ENCODE results near the gene TCF3. TPM values are rescaled to one million over a fixed set of nuclear protein-coding genes. Genes with fewer than 3 reads are reported as not detected.

Gene TCF3
- total RNA-seq (2021; fragmentation: NEBNext Ultra II Directional; extraction: Animal tissue kit (Norgen Biotek cat#: 25700)) (340 and 348 TPM in 2 replicates), polyA plus RNA-seq (2011; rRNA removed) (241 and 471 TPM in 2 replicates), polyA minus RNA-seq (2011; rRNA and poly(A)+ RNA removed) (47.7 and 78.0 TPM in 2 replicates)
- 271 TPM for polyA plus RNA-seq (2011; cell fraction: cytosol; rRNA removed)
- polyA plus RNA-seq (2011; cell fraction: nucleus; rRNA removed) = 468 TPM
- polyA plus RNA-seq (2012, experiment 1 of 2) = 258 to 276 TPM (median 262 TPM) in 4 replicates
- 216 TPM for polyA plus RNA-seq (2012, experiment 2 of 2)
- 188 TPM for polyA plus RNA-seq (2013, experiment 1 of 2)
- polyA plus RNA-seq (2013, experiment 2 of 2) = 190 TPM
- 232 TPM for polyA minus RNA-seq (2011; cell fraction: cytosol; rRNA and poly(A)+ RNA removed)
- polyA minus RNA-seq (2011; cell fraction: nucleus; rRNA and poly(A)+ RNA removed) = 124 TPM
- long read RNA-seq, experiment 1, full-length matches to known transcripts = 11 of 208 reads
- long read RNA-seq, experiment 1, partial matches to known transcripts = 109 of 208 reads
- long read RNA-seq, experiment 1, other reads (novel, unspliced or antisense) = 88 of 208 reads
- long read RNA-seq, experiment 2, partial matches to known transcripts = 9 of 10 reads
- long read RNA-seq, experiment 2, other reads (novel, unspliced or antisense) = 0 of 10 reads

DNA sequence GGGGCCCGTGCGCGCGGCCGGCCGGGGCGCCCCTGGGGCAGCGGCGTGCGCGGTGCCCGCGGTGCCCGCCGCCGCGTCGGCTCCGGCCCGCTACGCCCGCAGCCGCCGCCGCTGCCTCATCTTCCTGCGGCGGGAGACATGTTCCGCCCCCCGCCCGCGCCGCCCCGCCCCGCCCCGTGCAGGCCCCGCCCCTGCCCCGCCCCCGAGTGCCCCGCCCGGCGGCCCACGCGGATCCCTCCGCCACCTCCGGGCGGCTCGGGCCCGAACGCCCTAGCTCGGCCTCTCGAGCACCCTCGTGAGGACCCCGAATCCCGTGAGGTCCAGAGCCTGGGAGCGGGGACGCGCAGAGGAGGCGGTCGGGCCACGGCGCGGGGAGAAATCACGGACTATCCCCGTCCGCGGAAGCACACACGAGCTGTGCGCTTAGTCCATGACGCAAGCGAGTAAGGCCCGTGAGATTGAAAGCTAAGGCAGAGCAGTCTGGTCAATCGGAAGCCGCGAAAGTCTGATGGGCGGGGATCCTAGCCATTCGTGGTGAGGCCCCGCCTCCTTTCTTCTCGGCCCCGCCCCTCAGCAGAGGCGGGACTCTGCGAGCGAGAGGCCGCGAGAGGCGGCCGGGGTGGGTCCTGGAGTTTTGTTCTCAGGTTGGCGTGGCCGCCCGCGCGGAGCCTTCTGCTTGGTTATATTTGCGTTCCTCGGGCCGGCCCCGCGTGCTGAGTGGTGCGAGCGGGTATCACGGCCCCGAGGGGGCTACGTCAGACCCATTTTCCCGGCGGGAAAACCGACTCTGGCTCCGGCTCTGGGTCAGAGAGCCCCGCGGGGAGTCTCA lies at the start of gene TCF3:
TSS of gene TCF3 (minus strand) at position 145 of the 829 bp plus-strand sequence. CDS start 2,367 bp downstream, outside the sequence.
- Histone ChIP-seq H3K4ac (replicated peaks; ENCODE audit: insufficient read length, low read depth, low read length) (peak within 1 kb of the TSS; percentile 94), H3K23me2 (ENCODE audit: low read depth, low read length) (peaks cover 6% of the 10 kb centered on the region; the same call in 1 of the 2 replicates), H4K8ac (ENCODE audit: extremely low read depth, insufficient read depth, low read length) (peak within 1 kb of the TSS; percentile 100), H3K79me2 (ENCODE audit: control insufficient read depth in 1 of 2, insufficient read depth in 2 of 2, low read length in 2 of 2) (peaks cover 0 to 38% of the 10 kb centered on the region in 2 experiments; a peak in 3 of 4 replicates), H3K9ac (replicated peaks in 1 of 4; ENCODE audit: extremely low read depth in 1 of 4, low read depth in 3 of 4, low read length in 3 of 4) (peak within 1 kb of the TSS; percentile 98 to 100 (median 100)), H3K14ac (ENCODE audit: insufficient read length) (no peak within 1 kb of the TSS), H3K9me3 (ENCODE audit: insufficient read depth in 2 of 2, low read depth in 1 of 2, low read length in 1 of 2) (no peaks in the 10 kb centered on the region), H3K4me2 (ENCODE audit: insufficient read depth in 1 of 2, low read depth in 2 of 2, low read length in 2 of 2) (peak within 1 kb of the TSS; percentile 72 to 78), H2BK120ac (replicated peaks; ENCODE audit: low read depth, low read length) (peak within 1 kb of the TSS; percentile 99), H2BK5ac (ENCODE audit: low read depth, low read length) (peak within 1 kb of the TSS; percentile 100), H2AFZ (ENCODE audit: low read length) (peak within 1 kb of the TSS; percentile 99; the same call in 1 of the 2 replicates), H3K79me1 (ENCODE audit: low read depth, low read length) (peaks cover 9% of the 10 kb centered on the region), H3K27me3 (replicated peaks in 1 of 4; ENCODE audit: control insufficient read depth in 3 of 4, extremely low read depth in 1 of 4, insufficient read depth in 3 of 4, low read length in 3 of 4) (no peaks in the 10 kb centered on the region; a peak in 1 of 7 replicates), H3K4me1 (replicated peaks in 1 of 4; ENCODE audit: control insufficient read depth in 3 of 4, insufficient read depth in 4 of 4, low read length in 3 of 4) (peaks cover 0 to 20% (median 4%) of the 10 kb centered on the region in 4 experiments; a peak in 6 of 7 replicates), H3K23ac (ENCODE audit: insufficient read length) (no peak within 1 kb of the TSS), H4K20me1 (replicated peaks in 1 of 2; ENCODE audit: control insufficient read depth in 1 of 2, insufficient read depth in 2 of 2, low read length in 2 of 2) (peaks cover 6 to 9% of the 10 kb centered on the region in 2 experiments), H4K91ac (replicated peaks; ENCODE audit: insufficient read length, low read length) (peak within 1 kb of the TSS; percentile 100), H4K5ac (ENCODE audit: insufficient read length, low read depth, low read length) (peak within 1 kb of the TSS; percentile 100), H2AK5ac (ENCODE audit: low read depth, low read length) (no peak within 1 kb of the TSS), H3K27ac (ENCODE audit: low read depth, low read length) (peak within 1 kb of the TSS; percentile 100), H3K56ac (replicated peaks; ENCODE audit: insufficient read length, low read depth, low read length) (peak within 1 kb of the TSS; percentile 99), H2BK12ac (ENCODE audit: low read depth, low read length) (0 out of 2 replicates have a peak within 1 kb of the TSS, but pooled peaks have one; percentile 75), H3K36me3 (ENCODE audit: control insufficient read depth in 2 of 4, insufficient read depth in 4 of 4, low read length in 3 of 4) (peaks cover 12 to 25% (median 18%) of the 10 kb centered on the region in 4 experiments; a peak in 7 of 8 replicates), H2BK15ac (ENCODE audit: low read length) (no peak within 1 kb of the TSS), H3K18ac (ENCODE audit: extremely low read depth, low read length) (peak within 1 kb of the TSS; percentile 99), H2BK20ac (ENCODE audit: low read length) (peak within 1 kb of the TSS; percentile 75; the same call in 1 of the 2 replicates), H3K4me3 (ENCODE audit: extremely low read depth in 1 of 4, insufficient read depth in 2 of 4, low read depth in 3 of 4, low read length in 4 of 4) (peak within 1 kb of the TSS; percentile 69 to 84 (median 74))
- ChIA-PET POLR2A (ENCODE audit: partially characterized antibody) (interaction anchor here (0.7 to 4.6 kb wide), 15 partner anchors 9 to 213 kb away, joined by 3 to 27 read pairs (median 4); no protein-coding TSS in a partner anchor), CTCF (ENCODE audit: partially characterized antibody) (interaction anchor here (0.9 to 1.3 kb wide), 2 partner anchors 27 to 131 kb away, joined by 3 read pairs; no protein-coding TSS in a partner anchor)
- 1% methylated on average over 59 of the region's 107 CpGs; no CpG with 5 or more reads in 1 of the 2 experiments for WGBS, 2 experiments (ENCODE audit: extremely low coverage in 1 of 2, insufficient coverage in 1 of 2, insufficient read length in 1 of 2, insufficient replicate concordance in 2 of 2, low coverage in 1 of 2, low lambda C conversion rate in 2 of 2, missing lambda C conversion rate in 1 of 2)
- peak; percentile 98 for DNase-seq (ENCODE audit: low read depth in 1 of 2, low spot score in 2 of 2)
- peak; percentile 45 for FAIRE-seq
- TF ChIP-seq TAF7 (optimal IDR thresholded peaks at IDR 0.05; ENCODE audit: borderline replicate concordance, low read depth, low read length) (peak; percentile 30), KDM5A (IDR thresholded peaks at IDR 0.05; ENCODE audit: low read length) (no peak), RNF2 (IDR thresholded peaks at IDR 0.05; ENCODE audit: borderline replicate concordance, low read depth, low read length, missing control alignments, poor library complexity, severe bottlenecking) (no peak), SP2 (IDR thresholded peaks at IDR 0.05; ENCODE audit: low read length) (peak; percentile 89), BACH1 (IDR thresholded peaks at IDR 0.05; ENCODE audit: low read length) (peak; percentile 72), SIN3A (conservative IDR thresholded peaks at IDR 0.05 in 1 of 2, IDR thresholded peaks at IDR 0.05 in 1 of 2; ENCODE audit: low read depth in 1 of 2, low read length in 2 of 2) (peak in 1 of 2 experiments; percentile 23; a peak in 1 of 4 replicates), MAFK (IDR thresholded peaks at IDR 0.05; ENCODE audit: low read depth, low read length) (no peak)

Measured in H1 (cell line).